KG1 (cell line): Measurements from ENCODE around the gene MINDY4.

Source experiments
- DNase-seq: peaks from one replicate; lab custom pipeline; 2025; lab: John Stamatoyannopoulos, UW

The MINDY4 gene

GRCh38 chr7:30855936-30856335 lies 84.7 kb downstream of the MINDY4 start:
- no peak for DNase-seq

- DNase-seq = no peak
These were observed 87.4 kb downstream of the MINDY4 start for GRCh38 chr7:30858576-30858975.

- DNase-seq = no peak
These were observed 88.2 kb downstream of the MINDY4 start for GRCh38 chr7:30859202-30859939.

GRCh38 chr7:30859940-30860496 lies 88.8 kb downstream of the MINDY4 start:
- no peak for DNase-seq

- DNase-seq = no peak
These were observed 90.4 kb downstream of the MINDY4 start for GRCh38 chr7:30861612-30862011.

- DNase-seq = no peak
These were observed 91.9 kb downstream of the MINDY4 start for GRCh38 chr7:30862995-30863705.

- no peak for DNase-seq
These were observed 92.5 kb downstream of the MINDY4 start for GRCh38 chr7:30863706-30864035.

- DNase-seq = no peak
These were observed 92.9 kb downstream of the MINDY4 start for GRCh38 chr7:30864101-30864500.

GRCh38 chr7:30865076-30865475 lies 93.9 kb downstream of the MINDY4 start:
- no peak for DNase-seq

GRCh38 chr7:30865821-30866220 lies 94.6 kb downstream of the MINDY4 start:
- no peak for DNase-seq

GRCh38 chr7:30866939-30867338 lies 95.7 kb downstream of the MINDY4 start:
- no peak for DNase-seq

- no peak for DNase-seq
These were observed 96.3 kb downstream of the MINDY4 start for GRCh38 chr7:30867483-30867882.

- DNase-seq = no peak
These were observed 98.8 kb downstream of the MINDY4 start for GRCh38 chr7:30869794-30870611.

- no peak for DNase-seq
These were observed 99.8 kb downstream of the MINDY4 start for GRCh38 chr7:30870821-30871518.

- no peak for DNase-seq
These were observed 100.4 kb downstream of the MINDY4 start for GRCh38 chr7:30871655-30872054.

GRCh38 chr7:30873207-30873606 lies 102.0 kb downstream of the MINDY4 start:
- DNase-seq = no peak

GRCh38 chr7:30873656-30874055 lies 102.4 kb downstream of the MINDY4 start:
- DNase-seq = no peak

- DNase-seq = no peak
These were observed 103.6 kb downstream of the MINDY4 start for GRCh38 chr7:30874656-30875302.

- DNase-seq = no peak
These were observed 106.0 kb downstream of the MINDY4 start for GRCh38 chr7:30877015-30877769.

- DNase-seq = no peak
These were observed 106.8 kb downstream of the MINDY4 start for GRCh38 chr7:30877993-30878392.
